T-helper 2 cell (primary cell): ENCODE measurements around the gene NUP93.

Source experiments
- DNase-seq, 5 experiments: peaks; one replicate each; pipeline versions ENCODE4 v3.0.0 to v3.0.0-alpha.2; 2012 to 2022
- total RNA-seq, 2 donors: gene quantifications; one replicate each; lab custom pipeline; 2026; lab: John Stamatoyannopoulos, UW

The NUP93 gene
- 40.7 to 43.3 reads per million in 2 donors for total RNA-seq

- peak; percentile 79 to 95 (median 83) for DNase-seq
These were observed at the start of gene NUP93 for GRCh38 chr16:56729735-56730662. Gene NUP93, plus strand, starts transcription at chr16:56730129. Its CDS starts 18,119 bp downstream, at chr16:56748248.

DNA sequence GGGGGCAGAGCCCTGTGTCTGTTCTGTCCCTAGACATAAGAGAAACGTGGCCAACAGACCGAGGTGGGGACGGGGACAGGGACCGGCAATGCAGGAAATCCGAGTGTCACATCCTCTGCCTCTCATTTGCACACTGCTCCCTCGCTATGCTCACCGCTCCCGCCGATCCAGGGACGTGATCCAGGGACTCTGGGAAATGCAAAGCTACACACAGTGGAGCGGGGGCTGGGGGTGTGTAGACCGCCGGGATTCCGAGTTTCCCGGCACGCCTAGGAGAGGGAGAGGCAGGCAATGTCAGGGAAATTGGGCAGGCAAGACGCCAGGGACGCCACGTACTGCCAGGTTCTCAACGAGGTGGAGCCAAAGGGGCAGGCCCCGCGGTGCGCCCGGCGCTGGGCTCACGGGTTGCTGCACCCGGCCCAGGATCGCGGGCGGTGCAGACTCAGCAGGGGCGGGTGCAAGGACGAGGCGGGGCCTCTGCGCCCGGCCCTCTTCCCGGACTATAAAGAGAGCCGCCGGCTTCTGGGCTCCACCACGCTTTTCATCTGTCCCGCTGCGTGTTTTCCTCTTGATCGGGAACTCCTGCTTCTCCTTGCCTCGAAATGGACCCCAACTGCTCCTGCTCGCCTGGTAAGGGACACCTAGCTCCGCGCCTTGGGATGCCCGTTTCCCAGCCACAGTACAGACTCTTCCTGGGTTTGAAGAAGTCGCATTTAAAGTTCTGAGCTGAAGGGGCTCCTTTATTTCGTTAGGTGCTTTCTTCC is 47.8 kb upstream of the NUP93 start, which contains the start of gene MT1X:
Gene MT1X, plus strand, starts transcription at position 532 of the 764 bp plus-strand sequence. Its CDS starts 71 bp downstream, at position 603.
- peak; percentile 60 to 97 (median 82) for DNase-seq

DNA sequence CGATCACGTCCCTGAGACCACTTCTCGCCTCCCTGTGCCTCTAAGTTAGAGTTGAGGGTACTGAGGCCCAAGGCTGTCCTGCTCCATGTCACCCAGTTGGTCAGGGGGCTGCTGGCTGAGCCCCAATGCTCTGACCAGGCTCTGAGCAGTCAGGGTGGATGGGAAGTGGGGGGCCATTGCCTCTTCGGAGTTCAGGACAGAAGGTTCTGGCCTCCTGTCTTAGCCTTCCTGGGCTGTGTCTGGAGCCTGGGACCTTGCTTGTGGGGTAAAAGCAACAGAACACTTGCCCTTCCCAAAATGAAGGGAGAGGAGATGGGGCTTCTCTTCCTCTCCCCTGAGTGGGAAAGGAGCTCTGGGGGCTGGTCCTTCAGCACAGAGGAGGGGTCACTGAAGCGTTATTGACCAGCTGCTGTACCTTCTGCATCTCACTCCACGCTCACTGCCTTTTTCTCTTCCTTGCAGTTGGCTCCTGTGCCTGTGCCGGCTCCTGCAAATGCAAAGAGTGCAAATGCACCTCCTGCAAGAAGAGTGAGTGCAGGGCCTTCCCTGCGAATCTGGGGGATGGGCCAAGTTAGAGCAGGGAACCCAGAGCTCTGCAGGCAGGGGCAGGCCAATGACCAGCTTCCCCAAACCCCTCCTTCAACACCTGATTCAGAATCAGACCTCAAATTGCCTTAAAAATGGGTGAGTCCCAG is 47.1 kb upstream of the NUP93 start:
- DNase-seq: peak in 1 of 5 experiments; percentile 25

- DNase-seq: no peak
These were observed 46.3 kb upstream of the NUP93 start for GRCh38 chr16:56683424-56684172.

DNA sequence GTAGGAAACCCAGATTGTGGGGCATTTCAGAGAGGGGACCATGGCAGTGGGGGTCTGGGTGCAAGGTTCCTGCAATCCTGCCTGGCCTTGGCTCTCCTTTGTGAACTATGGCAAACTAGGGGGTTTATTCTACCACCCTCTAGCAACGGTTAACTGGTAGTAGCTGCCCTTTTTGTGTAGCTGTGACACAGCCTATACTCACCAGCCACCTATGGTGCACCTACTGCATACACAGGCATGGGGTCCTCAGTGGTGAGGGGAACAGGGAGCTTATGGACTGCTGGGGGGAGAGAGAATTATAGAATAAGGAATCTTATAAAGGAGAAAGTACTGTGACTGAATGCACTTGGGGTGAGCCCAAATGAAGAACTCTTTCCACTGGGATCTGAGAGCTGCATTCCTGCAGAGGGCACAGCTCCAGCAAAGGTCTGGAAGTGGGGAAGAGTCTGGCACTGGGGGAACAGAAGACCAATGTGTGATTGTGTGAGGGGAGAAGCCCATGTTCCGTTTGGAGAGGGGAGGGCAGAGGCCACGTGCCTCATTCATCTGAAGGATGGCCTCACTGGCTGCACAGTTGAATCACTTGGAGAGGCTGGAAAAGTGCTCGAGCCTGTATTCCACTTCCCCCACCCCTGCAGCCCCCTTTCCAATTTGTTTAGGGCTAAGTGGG is 45.5 kb upstream of the NUP93 start:
- no peak for DNase-seq

GRCh38 chr16:56684926-56685590 is 44.9 kb upstream of the NUP93 start:
- DNase-seq: no peak

- no peak for DNase-seq
These were observed 43.2 kb upstream of the NUP93 start for GRCh38 chr16:56686758-56687157.

DNA sequence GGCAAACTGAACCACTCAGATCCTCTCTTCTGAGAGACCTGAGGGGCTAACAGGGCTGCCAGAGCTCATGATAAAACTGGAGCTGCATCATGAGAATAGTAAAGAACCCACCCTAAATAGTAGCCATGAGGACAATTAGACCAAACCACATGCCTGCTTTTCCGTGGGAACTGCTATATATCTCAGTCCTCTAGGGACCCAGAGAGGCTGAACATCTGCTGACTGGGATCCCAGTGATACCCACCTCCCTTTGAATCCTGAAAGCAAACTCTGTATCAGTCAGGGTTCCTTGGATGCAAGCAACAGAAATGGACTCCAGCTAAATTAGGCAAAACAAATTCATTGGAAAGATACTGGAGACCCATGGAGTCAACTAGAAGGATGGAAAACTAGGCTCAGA is 41.2 kb upstream of the NUP93 start:
- no peak for DNase-seq

GRCh38 chr16:56689171-56689570 is 40.8 kb upstream of the NUP93 start:
- no peak for DNase-seq

GRCh38 chr16:56690420-56691122 is 39.4 kb upstream of the NUP93 start:
- DNase-seq: no peak

GRCh38 chr16:56691885-56692284 is 38.0 kb upstream of the NUP93 start:
- DNase-seq: no peak

- DNase-seq: no peak
These were observed 34.7 kb upstream of the NUP93 start for GRCh38 chr16:56695246-56695645.

DNA sequence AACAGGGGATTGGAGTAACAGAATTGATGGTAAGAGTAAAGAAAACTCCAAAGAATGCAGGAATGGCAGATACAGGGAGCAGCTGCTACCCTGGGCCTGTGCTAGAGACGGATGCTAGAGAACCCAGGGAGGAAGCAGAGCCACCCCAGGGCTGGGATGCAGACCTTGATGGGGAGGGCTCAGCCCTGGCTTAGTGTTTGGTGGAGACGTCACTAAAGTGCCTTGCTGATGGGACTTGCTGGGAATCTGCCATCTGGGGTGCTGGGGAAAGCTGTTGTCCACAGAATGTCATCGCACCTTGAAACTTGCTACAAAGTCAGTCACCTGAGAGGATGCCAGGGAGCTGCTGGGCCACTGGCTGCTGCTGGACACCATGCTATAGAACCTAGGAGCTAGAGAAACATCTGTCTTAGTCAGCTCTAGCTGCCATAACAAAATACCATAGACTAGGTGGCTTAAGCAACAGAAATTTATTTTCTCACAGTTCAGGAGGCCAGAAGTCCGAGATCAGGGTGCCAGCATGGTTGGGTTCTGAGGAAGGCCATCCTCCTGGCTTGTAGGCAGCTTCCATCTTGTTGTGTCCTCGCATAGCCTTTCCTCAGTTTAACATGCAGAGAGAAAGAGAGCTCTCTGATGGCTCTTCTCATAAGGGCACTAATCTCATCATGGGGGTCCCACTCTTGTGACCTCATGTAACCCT is 32.3 kb upstream of the NUP93 start:
- DNase-seq: no peak

- no peak for DNase-seq
These were observed 29.7 kb upstream of the NUP93 start for GRCh38 chr16:56700195-56700594.

GRCh38 chr16:56700631-56701030 is 29.3 kb upstream of the NUP93 start:
- no peak for DNase-seq

GRCh38 chr16:56701534-56701933 is 28.4 kb upstream of the NUP93 start:
- no peak for DNase-seq

GRCh38 chr16:56702836-56703235 is 27.1 kb upstream of the NUP93 start:
- DNase-seq: no peak

DNA sequence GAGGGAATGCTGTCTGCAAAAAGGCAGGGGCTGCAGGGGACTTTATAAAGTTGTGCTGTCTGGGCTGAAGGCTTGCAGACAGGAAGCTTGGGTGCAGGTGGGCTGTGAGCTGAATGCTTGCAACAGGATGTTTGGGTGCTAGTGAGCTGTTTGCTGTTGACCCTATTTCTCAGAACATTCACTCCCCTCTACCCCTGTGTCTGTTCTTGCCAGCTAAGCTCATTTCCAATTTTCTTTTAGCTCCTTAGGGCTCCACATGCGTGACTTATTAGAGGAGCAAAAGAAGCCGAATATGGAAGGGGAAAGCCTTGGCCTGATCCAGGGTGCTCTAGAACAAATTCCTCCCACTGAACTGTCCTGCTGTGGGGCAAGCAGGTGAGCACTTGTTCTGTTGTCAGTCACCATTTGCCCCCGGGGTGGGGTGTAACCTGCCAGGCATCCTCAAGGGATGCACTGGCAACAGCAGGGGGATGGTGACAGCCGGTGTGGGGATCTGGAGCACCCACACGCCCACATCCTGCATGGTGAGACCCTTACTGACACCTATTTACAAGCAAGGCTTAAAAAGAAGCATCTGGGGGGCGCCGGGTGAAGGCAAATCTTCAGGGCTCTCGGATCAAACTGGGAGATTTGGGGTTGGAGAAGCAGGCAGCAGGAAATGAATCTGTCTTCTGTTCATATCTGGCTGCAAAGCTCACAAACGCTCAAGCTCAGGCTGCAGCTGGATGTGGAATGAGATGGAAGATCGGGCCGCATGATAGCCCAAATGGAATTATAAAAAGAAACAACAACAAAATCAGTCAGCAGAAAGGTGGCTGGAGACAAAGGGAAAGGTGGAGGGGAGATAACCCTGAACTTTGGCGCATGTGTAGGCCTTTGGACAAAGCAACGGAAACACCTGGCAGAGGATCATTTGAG is 21.1 kb upstream of the NUP93 start:
- peak in 2 of 5 experiments; percentile 40 to 79 for DNase-seq
